Measurements from ENCODE around the gene KMT2D. TPM values are rescaled to one million over a fixed set of nuclear protein-coding genes. Genes with fewer than 3 reads are reported as not detected.

KMT2D gene
- total RNA-seq, 1 experiment from 2014 or later, result 16.1 TPM

GRCh38 chr12:49019443-49020324 lies 40.9 kb downstream of the KMT2D start:
- peak; percentile 33 for DNase-seq (ENCODE audit: low read depth)

- no peak for DNase-seq (ENCODE audit: low read depth)
Measured at GRCh38 chr12:49019120-49019430, 41.5 kb downstream of the KMT2D start.

- DNase-seq (ENCODE audit: low read depth), result peak; percentile 95
Measured at GRCh38 chr12:49018261-49019119, 42.1 kb downstream of the KMT2D start, which contains the start of gene PRKAG1. PRKAG1 (minus strand) TSS chr12:49018776; CDS start chr12:49018740, 36 bp downstream.

- DNase-seq (ENCODE audit: low read depth), result no peak
Measured at GRCh38 chr12:49017891-49018260, 42.7 kb downstream of the KMT2D start.

DNA sequence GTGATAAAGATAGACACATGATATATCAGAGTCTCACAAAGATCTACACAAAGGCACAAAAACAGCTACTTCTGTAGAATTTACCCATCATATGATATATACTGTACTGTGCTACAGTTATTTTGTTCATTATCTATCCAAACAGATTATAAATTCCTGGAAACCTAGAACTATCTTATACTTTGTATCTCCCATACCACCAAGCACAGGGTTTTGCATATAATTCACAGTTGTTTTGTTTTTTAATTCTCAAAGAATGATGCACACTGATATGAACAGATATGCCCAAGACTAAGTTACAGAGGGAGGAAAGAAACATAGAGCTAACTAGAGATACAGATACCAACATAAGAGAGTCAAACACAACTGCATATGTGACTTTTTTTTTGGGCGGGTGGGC lies 45.4 kb downstream of the KMT2D start:
- no peak for DNase-seq (ENCODE audit: low read depth)

DNA sequence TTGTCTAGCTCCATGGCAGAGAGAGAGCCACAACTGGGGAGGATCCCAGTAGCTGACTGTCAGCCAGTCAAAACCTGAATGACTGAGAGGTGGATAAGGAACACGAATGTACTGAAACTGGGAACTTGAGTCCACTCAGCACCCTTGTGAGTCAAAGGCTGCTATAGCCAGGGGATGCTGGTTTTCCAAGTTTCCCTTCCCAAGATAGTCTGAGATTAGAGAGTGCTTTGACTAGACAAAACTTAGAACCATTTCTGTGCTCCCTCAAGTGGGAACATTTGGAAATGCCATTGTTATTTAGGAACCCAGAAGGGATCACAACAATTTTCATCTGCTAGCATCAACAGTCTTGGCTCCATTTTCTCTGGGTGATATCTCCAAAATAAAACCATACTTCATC lies 46.0 kb downstream of the KMT2D start:
- peak; percentile 29 for DNase-seq (ENCODE audit: low read depth)

DNA sequence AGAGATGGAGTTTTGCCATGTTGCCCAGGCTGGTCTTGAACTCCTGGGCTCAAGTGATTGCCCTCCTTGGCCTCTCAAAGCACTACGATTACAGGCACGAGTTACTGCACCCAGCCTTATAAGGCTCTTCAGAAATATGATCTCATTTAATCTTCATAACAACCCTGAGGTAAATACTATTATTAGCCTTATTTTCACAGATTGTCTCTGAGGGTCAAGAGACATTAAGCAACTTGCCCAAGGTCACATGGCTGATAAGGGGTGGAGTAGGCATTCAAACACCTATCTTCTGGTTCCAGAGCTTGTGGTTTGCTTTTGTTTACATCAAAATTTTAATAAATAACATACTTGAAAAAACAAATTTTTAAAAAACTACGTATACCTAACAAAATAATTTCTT lies 47.2 kb downstream of the KMT2D start:
- no peak for DNase-seq (ENCODE audit: low read depth)

DNA sequence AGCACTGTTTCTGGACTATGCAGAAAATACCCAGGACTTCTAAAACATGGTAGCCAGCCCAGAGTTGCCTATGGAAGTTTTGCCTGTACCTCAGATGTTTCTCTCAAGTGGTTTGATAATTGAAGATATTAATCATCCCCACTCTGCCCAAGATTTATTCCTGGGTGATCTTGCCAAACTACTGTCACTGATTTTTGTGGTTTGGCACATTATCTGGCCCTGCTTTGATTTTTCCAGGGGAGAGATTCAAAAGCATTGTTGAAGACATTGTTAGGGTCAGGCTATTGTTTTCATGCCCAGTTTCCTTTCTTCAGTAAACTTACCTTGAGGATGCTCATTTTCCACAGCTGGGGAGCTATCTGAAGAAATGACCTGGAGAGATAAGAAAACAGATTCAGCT lies 47.9 kb downstream of the KMT2D start:
- DNase-seq (ENCODE audit: low read depth), result no peak

Other genes starting within 250 kb of the KMT2D start
- gene CACNB3, start 242.3 kb downstream of the KMT2D start, total RNA-seq (2014; rRNA removed; shearing (Covaris generic)), result 7.6 and 15.8 TPM in 2 replicates
- gene DDX23, start 208.6 kb downstream of the KMT2D start, total RNA-seq (2014; rRNA removed; shearing (Covaris generic)), result 60.5 and 97.2 TPM in 2 replicates
- 0.20 TPM in 1 of 2 replicates, not detected in the other for gene RND1, start 194.9 kb downstream of the KMT2D start, total RNA-seq (2014; rRNA removed; shearing (Covaris generic))
- gene FKBP11, start 135.3 kb downstream of the KMT2D start, total RNA-seq (2014; rRNA removed; shearing (Covaris generic)), result 5.3 and 8.4 TPM in 2 replicates
- gene ARF3, start 103.3 kb downstream of the KMT2D start, total RNA-seq (2014; rRNA removed; shearing (Covaris generic)), result 80.8 and 81.3 TPM in 2 replicates
- gene WNT10B, start 89.1 kb downstream of the KMT2D start, total RNA-seq (2014; rRNA removed; shearing (Covaris generic)), result 0.27 TPM in 1 of 2 replicates, not detected in the other
- not detected in 2 replicates for gene WNT1, start 82.5 kb downstream of the KMT2D start, total RNA-seq (2014; rRNA removed; shearing (Covaris generic))
- gene DDN, start 61.4 kb downstream of the KMT2D start, total RNA-seq (2014; rRNA removed; shearing (Covaris generic)), result not detected in 2 replicates
- gene PRKAG1, start 42.0 kb downstream of the KMT2D start, total RNA-seq (2014; rRNA removed; shearing (Covaris generic)), result 56.0 and 59.3 TPM in 2 replicates
- gene RHEBL1, start 9.2 kb upstream of the KMT2D start, total RNA-seq (2014; rRNA removed; shearing (Covaris generic)), result 2.5 and 4.5 TPM in 2 replicates
- gene DHH, start 34.0 kb upstream of the KMT2D start, total RNA-seq (2014; rRNA removed; shearing (Covaris generic)), result not detected in 2 replicates
- gene LMBR1L, start 50.1 kb upstream of the KMT2D start, total RNA-seq (2014; rRNA removed; shearing (Covaris generic)), result 11.7 and 14.7 TPM in 2 replicates
- 3,492 and 4,068 TPM in 2 replicates for gene TUBA1B, start 70.6 kb upstream of the KMT2D start, total RNA-seq (2014; rRNA removed; shearing (Covaris generic))
- 415 and 467 TPM in 2 replicates for gene TUBA1A, start 128.3 kb upstream of the KMT2D start, total RNA-seq (2014; rRNA removed; shearing (Covaris generic))
- gene TUBA1C, start 204.3 kb upstream of the KMT2D start, total RNA-seq (2014; rRNA removed; shearing (Covaris generic)), result 1,117 and 1,179 TPM in 2 replicates
- 0.12 TPM in 1 of 2 replicates, not detected in the other for gene PRPH, start 234.4 kb upstream of the KMT2D start, total RNA-seq (2014; rRNA removed; shearing (Covaris generic))